ENCODE measurements around the gene IFFO2.

IFFO2 gene

GRCh38 chr1:18972531-18972930 is 16.1 kb upstream of the IFFO2 start:
- H4K20me1 ChIP-seq (ENCODE audit: insufficient read depth, low read length, poor library complexity, severe bottlenecking) = no peaks in the 10 kb centered on the region
- H3K4me3 ChIP-seq (ENCODE audit: low read length, poor library complexity, severe bottlenecking) = no peak overlapping the region
- no peaks in the 10 kb centered on the region for H3K9me2 ChIP-seq (replicated peaks; ENCODE audit: low read depth, low read length)
- H3K4me1 ChIP-seq (ENCODE audit: insufficient read depth, low read length, poor library complexity, severe bottlenecking) = peaks cover 6% of the 10 kb centered on the region
- H3K36me3 ChIP-seq (ENCODE audit: insufficient read depth, low read length) = no peaks in the 10 kb centered on the region
- no peaks in the 10 kb centered on the region for H3F3A ChIP-seq (ENCODE audit: low read depth)
- TF ChIP-seq EZH2phosphoT487 (IDR thresholded peaks at IDR 0.05; ENCODE audit: borderline replicate concordance) (no peak), CTCF (conservative IDR thresholded peaks at IDR 0.05; ENCODE audit: low read length) (peak; percentile 49)
- H3K9ac ChIP-seq (ENCODE audit: low read depth, low read length, poor library complexity, severe bottlenecking) = no peak overlapping the region
- no peaks in the 10 kb centered on the region for H3K79me2 ChIP-seq (ENCODE audit: insufficient read depth, low read length)
- no peak overlapping the region for H2AFZ ChIP-seq (ENCODE audit: low read length)
- H3K27me3 ChIP-seq (ENCODE audit: insufficient read depth, low read length, poor library complexity, severe bottlenecking) = no peaks in the 10 kb centered on the region
- no peaks in the 10 kb centered on the region for H3K9me3 ChIP-seq (ENCODE audit: insufficient read depth, low read depth, low read length)
- H3K4me2 ChIP-seq (ENCODE audit: low read depth, low read length, poor library complexity, severe bottlenecking) = no peak overlapping the region

GRCh38 chr1:18970762-18971161 is 14.3 kb upstream of the IFFO2 start:
- Histone ChIP-seq H2AFZ (ENCODE audit: low read length) (no peak overlapping the region), H3K79me2 (ENCODE audit: insufficient read depth, low read length) (no peaks in the 10 kb centered on the region), H3K4me3 (ENCODE audit: low read length, poor library complexity, severe bottlenecking) (no peak overlapping the region), H3K4me1 (ENCODE audit: insufficient read depth, low read length, poor library complexity, severe bottlenecking) (peaks cover 6% of the 10 kb centered on the region), H3K27me3 (ENCODE audit: insufficient read depth, low read length, poor library complexity, severe bottlenecking) (no peaks in the 10 kb centered on the region), H4K20me1 (ENCODE audit: insufficient read depth, low read length, poor library complexity, severe bottlenecking) (no peaks in the 10 kb centered on the region), H3K4me2 (ENCODE audit: low read depth, low read length, poor library complexity, severe bottlenecking) (no peak overlapping the region), H3K9ac (ENCODE audit: low read depth, low read length, poor library complexity, severe bottlenecking) (no peak overlapping the region), H3K36me3 (ENCODE audit: insufficient read depth, low read length) (no peaks in the 10 kb centered on the region), H3K9me2 (replicated peaks; ENCODE audit: low read depth, low read length) (no peaks in the 10 kb centered on the region), H3K9me3 (ENCODE audit: insufficient read depth, low read depth, low read length) (no peaks in the 10 kb centered on the region), H3F3A (ENCODE audit: low read depth) (no peaks in the 10 kb centered on the region)
- TF ChIP-seq CTCF (conservative IDR thresholded peaks at IDR 0.05; ENCODE audit: low read length) (no peak), EZH2phosphoT487 (IDR thresholded peaks at IDR 0.05; ENCODE audit: borderline replicate concordance) (no peak)

GRCh38 chr1:18970358-18970757 is 13.9 kb upstream of the IFFO2 start:
- no peak overlapping the region for H3K9ac ChIP-seq (ENCODE audit: low read depth, low read length, poor library complexity, severe bottlenecking)
- H3K4me3 ChIP-seq (ENCODE audit: low read length, poor library complexity, severe bottlenecking) = no peak overlapping the region
- no peak overlapping the region for H3K4me2 ChIP-seq (ENCODE audit: low read depth, low read length, poor library complexity, severe bottlenecking)
- no peak for TF ChIP-seq EZH2phosphoT487 (IDR thresholded peaks at IDR 0.05; ENCODE audit: borderline replicate concordance)
- no peaks in the 10 kb centered on the region for H3K27me3 ChIP-seq (ENCODE audit: insufficient read depth, low read length, poor library complexity, severe bottlenecking)
- H3F3A ChIP-seq (ENCODE audit: low read depth) = no peaks in the 10 kb centered on the region
- H2AFZ ChIP-seq (ENCODE audit: low read length) = no peak overlapping the region
- H3K36me3 ChIP-seq (ENCODE audit: insufficient read depth, low read length) = no peaks in the 10 kb centered on the region
- no peaks in the 10 kb centered on the region for H4K20me1 ChIP-seq (ENCODE audit: insufficient read depth, low read length, poor library complexity, severe bottlenecking)
- no peaks in the 10 kb centered on the region for H3K79me2 ChIP-seq (ENCODE audit: insufficient read depth, low read length)
- H3K9me3 ChIP-seq (ENCODE audit: insufficient read depth, low read depth, low read length) = no peaks in the 10 kb centered on the region
- peaks cover 6% of the 10 kb centered on the region for H3K4me1 ChIP-seq (ENCODE audit: insufficient read depth, low read length, poor library complexity, severe bottlenecking)
- no peaks in the 10 kb centered on the region for H3K9me2 ChIP-seq (replicated peaks; ENCODE audit: low read depth, low read length)

- no peak overlapping the region for H3K4me3 ChIP-seq (ENCODE audit: low read length, poor library complexity, severe bottlenecking)
- H3K79me2 ChIP-seq (ENCODE audit: insufficient read depth, low read length) = no peaks in the 10 kb centered on the region
- H3F3A ChIP-seq (ENCODE audit: low read depth) = no peaks in the 10 kb centered on the region
- TF ChIP-seq EZH2phosphoT487 (IDR thresholded peaks at IDR 0.05; ENCODE audit: borderline replicate concordance) (no peak), CTCF (conservative IDR thresholded peaks at IDR 0.05; ENCODE audit: low read length) (no peak)
- no peak overlapping the region for H3K9ac ChIP-seq (ENCODE audit: low read depth, low read length, poor library complexity, severe bottlenecking)
- H3K9me2 ChIP-seq (replicated peaks; ENCODE audit: low read depth, low read length) = no peaks in the 10 kb centered on the region
- H3K4me2 ChIP-seq (ENCODE audit: low read depth, low read length, poor library complexity, severe bottlenecking) = no peak overlapping the region
- H4K20me1 ChIP-seq (ENCODE audit: insufficient read depth, low read length, poor library complexity, severe bottlenecking) = no peaks in the 10 kb centered on the region
- H3K27me3 ChIP-seq (ENCODE audit: insufficient read depth, low read length, poor library complexity, severe bottlenecking) = no peaks in the 10 kb centered on the region
- H3K9me3 ChIP-seq (ENCODE audit: insufficient read depth, low read depth, low read length) = no peaks in the 10 kb centered on the region
- no peaks in the 10 kb centered on the region for H3K4me1 ChIP-seq (ENCODE audit: insufficient read depth, low read length, poor library complexity, severe bottlenecking)
- H3K36me3 ChIP-seq (ENCODE audit: insufficient read depth, low read length) = no peaks in the 10 kb centered on the region
- H2AFZ ChIP-seq (ENCODE audit: low read length) = no peak overlapping the region
Measured at GRCh38 chr1:18967066-18967690, 10.7 kb upstream of the IFFO2 start.

Measured in Loucy (cell line).